Stimulated activated CD8-positive, alpha-beta memory T cell treated with anti-CD3 and anti-CD28 coated beads, Interleukin-12 subunit alpha, Interleukin-12 subunit beta, amount 100 ng/mL, for 24 hours (primary cell): ENCODE data around the gene ITGB1.
"Not testable (repeated sequence)": the region's sequence is repeated elsewhere in the genome, so short reads cannot be mapped to it uniquely, and the experiment has no call there.

Experiments
- DNase-seq: peaks from one replicate; pipeline ENCODE4 v3.0.0-alpha.2; 2020; ENCODE audit errors: extremely low read depth

Gene ITGB1

DNA sequence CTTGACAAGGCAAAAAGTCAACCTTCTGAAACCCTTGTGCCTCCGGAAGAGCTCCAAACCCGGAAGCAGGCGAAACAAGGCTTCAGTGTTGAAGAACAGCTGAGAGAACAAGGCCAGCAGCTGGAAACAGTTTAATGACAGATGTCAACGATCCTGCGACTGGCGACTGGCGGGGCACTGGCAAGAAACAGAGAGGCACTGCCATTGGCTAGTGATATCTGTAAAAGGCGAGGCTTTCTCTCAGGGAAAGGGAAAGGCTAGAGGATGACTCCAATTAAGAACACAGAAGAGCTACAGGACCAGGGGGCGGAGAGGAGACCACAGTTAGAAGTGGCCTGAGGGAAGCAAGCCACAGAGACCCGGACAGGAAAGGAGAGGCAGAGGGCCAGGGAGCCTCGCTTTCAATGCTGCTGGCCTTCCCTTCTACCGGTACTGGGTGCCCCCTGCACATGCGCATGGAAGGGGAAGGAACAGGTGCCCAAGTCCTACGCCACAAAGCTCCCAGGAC lies 19.4 kb downstream of the ITGB1 start:
- DNase-seq: no peak

DNA sequence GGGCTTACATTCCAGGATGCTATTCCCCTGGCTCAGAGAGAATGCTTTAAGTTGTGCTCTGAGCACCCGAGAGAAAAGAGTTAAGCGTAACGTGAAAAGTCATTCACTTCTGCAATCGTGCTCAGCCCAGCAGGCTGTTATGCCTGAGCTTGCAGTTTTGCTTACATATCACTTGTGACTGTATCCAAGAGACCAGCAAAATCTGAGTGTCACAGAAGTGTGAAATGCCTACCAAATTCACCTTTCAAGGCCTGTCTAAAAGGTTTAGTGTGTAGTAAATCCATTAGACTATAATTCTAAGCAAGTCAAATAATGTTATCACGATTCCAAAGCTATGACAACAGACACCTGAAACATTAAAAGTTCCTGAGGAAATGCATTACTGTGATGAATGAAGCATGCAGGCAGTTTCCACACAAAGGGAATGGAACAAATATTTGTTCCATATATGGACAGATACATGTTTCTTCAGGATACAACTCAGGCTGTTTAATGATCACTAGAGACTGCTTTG lies 20.1 kb downstream of the ITGB1 start:
- DNase-seq: no peak

DNA sequence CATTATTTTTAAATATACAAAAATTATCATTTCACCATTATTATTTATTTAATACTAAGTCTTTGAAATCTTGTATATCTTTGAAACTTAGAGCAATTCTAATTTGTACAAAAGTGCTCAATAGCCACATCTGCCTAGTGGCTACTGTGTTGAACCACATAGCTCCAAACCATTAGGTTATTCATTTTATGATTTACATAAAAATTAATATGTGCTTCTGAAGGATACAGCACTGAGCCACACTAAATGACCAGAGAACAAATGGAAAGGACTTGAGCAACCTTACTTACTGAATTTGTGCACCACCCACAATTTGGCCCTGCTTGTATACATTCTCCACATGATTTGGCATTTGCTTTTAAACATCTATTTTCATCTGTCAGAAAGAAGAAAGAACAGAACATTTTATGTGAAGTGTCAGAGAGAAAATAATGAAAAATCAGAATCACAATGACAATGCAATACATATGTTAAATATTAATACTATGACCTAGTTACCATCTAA lies 25.8 kb downstream of the ITGB1 start:
- DNase-seq: no peak

DNA sequence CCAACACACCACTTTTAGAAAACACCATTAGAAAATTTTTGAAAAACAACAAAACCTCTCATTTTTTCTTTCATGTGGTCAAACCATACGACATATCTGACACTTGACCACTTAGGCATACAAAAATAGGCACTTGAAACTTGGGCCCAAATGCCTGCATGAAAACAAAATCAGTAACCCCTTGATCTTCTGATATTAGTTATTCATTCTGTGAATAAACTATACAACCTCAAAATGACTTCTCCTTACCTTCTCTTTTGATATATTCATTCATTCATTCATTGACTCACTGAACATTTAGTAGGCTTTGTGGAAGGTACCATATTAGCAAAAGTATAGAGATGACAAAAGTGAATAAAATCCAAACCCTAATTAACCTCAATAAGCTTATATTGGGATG lies 26.4 kb downstream of the ITGB1 start:
- no peak for DNase-seq

DNA sequence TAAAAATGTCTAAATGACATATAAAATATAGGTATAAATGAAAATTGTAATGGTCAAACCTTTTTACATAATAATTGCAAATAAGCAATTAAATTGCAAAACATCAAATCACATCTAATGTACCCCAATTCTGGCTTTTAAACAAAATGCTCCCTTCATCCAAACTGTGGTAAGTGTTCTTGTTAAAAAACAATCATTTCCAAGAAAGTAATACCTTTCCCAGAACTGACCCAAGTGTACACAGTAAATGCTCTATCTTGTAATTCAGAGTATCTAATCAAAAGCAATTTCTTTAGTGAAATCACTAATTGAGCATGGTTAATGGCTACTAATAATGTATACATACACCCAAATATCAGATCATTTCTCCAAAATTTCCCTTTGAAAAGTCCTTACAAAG lies 28.0 kb downstream of the ITGB1 start:
- no peak for DNase-seq

DNA sequence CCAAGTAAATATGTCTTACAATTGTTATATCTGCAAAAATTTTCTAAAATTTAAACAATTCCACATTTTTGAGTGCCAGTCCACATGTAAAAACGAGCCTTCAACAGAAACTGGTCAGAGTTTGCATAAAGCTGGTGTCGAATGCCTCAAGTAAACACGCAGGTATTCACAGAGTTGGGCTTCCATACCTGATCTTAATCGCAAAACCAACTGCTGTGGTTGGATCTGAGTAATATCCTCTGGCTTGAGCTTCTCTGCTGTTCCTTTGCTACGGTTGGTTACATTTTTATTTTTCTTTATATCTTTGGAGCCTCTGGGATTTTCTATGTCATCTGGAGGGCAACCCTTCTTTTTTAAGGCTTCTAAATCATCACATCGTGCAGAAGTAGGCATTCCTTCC lies 28.4 kb downstream of the ITGB1 start:
- DNase-seq: no peak

DNA sequence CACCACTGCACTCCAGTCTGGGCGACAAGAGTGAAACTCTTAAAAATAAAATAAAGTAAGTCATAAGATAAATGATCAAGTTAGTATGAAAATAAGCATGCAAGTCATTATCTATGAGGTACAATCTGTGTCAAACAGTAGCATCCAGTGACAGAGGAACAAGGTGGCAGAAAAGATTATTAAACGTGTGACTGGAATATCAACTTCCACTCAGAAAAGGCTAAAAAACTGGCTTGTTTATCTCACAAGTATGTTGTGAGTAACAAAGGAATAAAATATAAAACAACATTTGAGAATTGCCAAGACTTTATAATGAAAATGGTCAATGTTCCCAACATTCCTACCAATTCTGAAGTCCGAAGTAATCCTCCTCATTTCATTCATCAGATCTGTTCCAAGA lies 30.3 kb downstream of the ITGB1 start:
- no peak for DNase-seq

DNA sequence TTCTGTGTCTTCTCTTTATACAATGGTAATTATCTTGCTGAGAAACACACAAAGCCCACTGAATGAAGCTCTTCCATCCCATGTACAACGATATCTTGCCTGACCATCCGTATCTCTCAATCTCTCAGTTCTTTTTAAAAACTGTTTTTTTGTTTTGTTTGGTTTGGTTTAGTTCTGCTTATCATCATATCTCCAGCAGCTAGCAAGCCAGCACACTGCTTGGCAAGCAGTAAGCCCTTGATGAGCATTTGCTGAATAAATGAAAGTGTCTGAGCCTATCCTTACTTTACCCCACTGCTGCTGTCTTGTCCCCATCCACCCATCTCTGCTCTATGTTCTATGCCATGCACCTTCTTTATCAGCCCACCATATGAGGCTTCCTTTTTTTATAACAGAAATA lies 34.2 kb downstream of the ITGB1 start:
- no peak for DNase-seq

DNA sequence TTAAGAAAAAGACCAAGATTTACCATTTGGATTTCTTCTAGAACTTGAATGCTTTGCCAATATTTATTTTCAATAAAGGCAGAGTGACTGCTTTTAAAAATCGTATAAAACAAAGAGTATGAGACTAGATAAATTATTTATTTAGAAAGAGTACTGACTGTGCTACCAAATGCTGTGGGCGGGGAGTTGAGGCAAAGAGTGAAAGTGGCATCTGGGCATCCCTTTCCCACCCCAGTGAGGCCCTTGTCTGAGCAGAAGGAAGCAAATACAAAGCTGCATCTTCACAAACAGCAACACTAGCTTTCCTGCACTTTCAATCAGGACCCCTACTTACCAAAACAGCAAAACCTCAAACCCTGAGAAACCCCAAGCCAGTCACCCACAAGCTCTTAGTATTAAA lies 34.9 kb downstream of the ITGB1 start:
- no peak for DNase-seq

DNA sequence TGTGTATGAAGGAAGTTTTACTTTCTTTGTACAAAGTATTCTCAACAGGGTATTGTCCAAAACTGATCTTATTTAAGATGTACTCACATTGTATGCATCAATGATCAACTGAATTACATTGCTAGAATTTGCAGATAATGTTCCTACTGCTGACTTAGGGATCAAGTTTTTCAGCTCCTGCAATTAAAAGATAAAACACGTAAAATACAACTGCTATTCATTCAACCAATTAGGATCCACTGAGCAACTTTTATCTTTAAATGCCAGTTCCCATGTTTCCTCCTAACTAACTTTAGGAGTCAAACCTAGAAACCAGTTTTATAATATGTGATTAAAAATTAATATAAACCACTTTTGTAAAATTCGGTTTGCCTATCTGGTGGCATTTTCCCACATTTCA lies 35.9 kb downstream of the ITGB1 start:
- DNase-seq: no peak

DNA sequence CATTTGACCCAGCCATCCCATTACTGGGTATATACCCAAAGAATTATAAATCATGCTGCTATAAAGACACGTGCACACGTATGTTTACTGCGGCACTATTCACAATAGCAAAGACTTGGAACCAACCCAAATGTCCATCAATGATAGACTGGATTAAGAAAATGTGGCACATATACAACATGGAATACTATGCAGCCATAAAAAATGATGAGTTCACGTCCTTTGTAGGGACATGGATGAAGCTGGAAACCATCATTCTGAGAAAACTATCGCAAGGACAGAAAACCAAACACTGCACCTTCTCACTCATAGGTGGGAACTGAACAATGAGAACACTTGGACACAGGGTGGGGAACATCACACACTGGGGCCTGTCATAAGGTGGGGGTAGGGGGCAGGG lies 40.2 kb downstream of the ITGB1 start:
- not testable (repeated sequence) for DNase-seq

DNA sequence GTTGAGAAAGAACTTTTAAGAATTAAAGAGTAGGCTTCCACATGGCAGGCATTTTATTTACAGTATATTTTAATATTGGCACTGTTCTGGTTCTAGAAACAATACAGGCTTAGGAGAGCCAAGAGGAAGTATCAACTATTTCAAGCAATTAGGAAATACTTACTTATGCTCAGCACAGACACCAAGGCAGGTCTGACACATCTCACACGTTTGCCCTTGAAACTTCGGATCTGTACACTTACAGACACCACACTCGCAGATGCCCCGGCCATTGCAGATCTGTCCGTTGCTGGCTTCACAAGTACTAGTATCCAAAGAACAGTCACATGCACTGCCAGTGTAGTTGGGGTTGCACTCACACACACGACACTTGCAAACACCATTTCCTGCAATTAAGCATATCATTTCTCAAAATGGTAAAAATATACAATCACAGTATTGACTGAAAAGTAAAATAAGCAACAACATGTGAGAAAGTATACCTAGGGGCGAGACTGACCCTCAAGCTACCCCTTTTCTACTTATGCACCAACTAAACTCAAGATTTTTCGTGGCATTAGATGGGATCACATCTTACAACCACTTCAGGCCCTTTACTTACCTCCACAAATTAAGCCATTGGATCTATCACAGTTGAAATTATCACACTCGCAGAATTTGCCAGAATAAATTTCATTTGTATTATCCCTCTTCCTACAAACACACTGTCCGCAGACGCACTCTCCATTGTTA lies 46.6 kb downstream of the ITGB1 start:
- no peak for DNase-seq

DNA sequence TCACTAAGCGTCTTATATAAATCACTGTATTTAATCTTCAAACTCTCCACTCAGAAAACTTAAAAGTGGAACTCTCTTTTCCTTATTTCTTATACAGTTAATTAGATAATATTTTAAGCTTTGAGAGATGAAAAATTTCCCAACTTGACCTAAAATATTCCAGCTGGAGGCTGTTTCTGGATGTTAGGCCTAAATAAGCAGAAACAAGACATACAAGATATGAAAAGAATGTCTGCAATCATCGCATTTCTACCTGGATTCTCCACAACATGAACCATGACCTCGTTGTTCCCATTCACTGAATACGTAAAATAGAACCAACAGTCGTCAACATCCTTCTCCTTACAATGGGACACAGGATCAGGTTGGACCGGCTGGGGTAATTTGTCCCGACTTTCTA lies 48.1 kb downstream of the ITGB1 start:
- DNase-seq: not testable (repeated sequence)

DNA sequence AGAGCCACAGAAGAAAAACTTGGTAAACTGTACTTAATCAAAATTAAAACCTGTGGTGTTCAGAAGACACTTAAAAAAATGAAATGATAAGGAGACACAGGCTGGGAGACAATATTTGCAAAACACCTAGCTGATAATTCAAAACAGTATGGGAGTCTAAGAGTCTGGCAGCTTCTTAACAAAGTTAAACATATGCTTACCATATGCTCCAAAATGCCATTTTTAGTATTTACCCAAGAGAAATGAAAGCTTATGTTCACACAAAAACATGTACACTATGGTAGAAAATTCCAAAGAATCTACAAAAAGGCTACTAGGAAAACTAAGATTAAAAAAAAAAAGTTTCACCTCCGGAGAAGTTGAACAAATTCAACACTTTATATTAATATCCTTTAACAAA lies 48.6 kb downstream of the ITGB1 start:
- no peak for DNase-seq

DNA sequence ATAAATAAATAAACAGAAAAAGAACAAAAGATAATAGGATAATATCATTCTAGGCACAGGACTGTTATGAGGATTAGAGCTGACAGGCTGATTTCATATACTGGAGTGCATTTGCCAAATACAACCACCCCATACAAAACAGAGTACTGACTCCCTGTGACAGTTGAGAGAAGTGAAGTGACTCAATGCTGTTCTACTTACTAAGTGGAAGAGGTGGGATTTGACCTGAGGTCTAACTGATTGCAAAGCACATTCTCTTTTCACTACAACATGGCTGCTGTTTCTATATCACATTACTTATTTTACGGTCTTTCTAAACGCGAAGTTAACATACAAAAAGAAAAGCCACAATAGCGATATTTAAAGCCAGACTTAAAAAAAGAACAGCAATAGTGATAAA lies 51.4 kb downstream of the ITGB1 start:
- no peak for DNase-seq

DNA sequence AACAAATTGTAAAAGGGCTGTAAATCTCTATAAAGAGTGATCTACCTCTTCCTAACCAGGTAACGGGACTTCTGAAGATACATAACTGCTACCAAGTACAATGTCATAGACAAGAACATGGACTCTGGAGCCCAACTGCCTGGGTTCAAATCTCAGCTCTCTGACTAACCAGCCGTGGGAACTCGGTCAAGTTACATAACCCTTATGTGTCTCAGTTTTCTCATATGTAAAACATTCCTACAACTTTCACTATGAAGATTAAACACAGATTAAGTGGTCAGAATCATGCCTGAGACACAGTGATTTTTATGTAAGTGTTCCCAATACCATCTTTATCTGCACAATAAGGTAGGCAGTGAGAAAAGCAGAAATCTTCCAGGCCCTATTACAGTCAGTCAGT lies 52.6 kb downstream of the ITGB1 start:
- DNase-seq: no peak

DNA sequence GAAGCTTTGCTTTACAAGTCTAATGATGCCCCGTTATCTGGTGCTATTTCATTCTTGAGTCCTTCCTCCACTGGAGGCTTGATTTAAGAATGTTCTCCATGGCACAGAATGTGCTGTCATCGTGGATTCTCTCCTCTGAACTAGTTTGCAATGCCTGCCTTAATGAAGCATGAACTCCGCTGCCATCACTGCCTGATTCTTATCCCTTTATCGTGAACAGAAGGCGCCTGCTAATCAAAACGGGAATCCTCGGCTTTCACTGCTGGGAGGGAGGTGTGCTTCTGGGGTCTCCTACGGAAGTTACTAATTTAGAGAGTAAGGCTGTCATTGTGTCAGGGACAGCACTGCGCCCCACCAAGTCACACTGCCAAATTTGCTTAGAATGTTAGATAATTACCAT lies 56.2 kb downstream of the ITGB1 start:
- DNase-seq: no peak

DNA sequence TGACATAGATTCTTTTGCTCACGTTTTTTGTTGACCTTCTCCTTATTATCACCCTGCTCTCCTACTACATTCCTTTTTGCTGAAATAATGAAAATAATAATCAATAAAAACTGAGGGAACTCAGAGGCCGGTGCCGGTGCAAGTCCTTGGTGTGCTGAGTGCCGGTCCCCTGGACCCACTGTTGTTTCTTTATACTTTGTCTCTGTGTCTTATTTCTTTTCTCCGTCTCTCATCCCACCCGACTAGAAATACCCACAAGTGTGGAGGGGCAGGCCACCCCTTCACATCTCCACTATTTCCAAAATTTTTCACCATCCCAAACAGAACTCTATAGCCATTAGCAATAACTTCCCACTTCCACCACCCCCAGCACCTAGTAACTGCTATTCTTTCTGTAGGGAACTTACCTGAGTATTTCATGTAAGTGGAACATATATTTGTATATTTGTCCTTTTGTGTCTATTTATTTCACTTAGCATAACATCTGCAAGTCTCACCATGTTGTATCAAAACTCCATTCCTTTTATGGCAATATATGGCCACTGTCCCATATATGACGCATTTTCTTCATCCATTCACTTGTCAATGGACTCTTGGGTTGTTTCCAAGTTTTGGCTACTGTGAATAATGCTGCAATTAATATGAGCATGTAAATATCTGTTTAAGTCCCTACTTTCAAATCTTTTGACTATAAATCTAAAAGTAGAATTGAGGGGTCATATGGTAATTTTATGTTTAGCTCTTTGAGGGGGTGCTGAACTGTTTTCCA lies 62.6 kb downstream of the ITGB1 start:
- DNase-seq: not testable (repeated sequence)

DNA sequence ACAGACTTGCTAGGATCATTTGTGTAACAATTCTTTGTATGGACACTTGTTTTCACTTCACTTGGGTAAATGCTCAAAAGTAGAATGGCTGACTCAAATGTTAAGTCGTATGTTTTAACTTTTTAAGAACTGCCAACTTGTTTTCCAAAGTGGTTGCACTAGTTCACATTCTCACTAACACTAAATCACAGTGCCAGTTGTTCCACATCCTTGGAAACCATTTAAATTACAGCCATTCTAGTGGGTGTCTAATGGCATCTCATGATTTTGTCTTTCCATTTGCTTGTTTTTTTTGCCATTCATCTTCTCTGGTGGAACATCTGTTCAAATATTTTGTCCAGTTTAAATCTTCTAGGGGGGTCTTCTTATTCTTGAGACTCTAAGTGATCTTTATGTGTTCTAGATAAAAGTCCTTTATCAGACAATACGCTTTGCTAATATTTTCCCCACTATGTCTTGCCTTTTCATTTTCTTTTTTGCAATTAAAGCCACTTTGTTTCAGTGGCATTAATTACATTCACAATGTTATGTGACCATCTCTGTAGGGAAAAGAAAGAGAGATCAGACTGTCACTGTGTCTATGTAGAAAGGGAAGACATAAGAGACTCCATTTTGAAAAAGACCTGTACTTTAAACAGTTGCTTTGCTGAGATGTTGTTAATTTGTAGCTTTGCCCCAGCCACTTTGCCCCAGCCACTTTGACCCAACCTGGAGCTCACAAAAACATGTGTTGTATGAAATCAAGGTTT lies 63.9 kb downstream of the ITGB1 start:
- no peak for DNase-seq

DNA sequence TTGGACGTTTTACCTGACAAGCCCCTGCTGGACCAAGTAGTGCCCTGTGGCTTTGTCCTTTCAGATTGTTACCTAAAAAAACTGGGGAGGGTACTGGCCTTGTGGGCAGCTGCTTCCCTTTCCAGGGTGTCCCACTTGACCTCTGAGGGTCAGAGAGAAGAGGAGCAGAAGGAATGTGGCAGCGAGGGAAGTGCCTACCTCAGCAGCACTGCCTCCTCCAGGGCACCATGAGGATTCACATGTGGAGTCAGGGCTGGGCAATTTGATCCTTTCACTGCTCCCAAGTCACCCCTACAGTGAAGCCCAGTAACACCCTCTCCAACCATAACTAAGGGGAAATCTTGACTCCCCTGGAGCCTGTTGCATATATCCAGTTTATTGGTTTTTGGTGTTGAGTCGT lies 64.6 kb downstream of the ITGB1 start:
- no peak for DNase-seq

DNA sequence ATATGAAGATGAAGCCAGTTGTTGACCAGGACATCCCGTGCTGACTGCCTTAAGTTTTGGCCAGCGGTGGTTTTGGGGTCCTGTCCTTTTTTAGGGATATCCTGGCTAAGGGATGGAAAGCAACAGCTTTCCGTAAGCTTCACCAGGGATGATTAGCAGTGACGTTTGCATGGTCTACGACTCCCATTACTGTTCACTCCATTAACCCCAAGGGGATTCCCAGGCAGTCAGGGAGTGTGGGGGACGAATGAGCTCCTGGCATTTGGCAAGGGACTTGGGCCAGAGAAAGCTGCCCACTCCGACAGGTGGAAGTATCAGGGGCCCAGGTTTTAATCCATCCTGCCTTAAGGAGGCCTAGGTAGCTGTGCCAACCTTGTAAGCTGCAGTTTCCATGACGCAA lies 66.8 kb downstream of the ITGB1 start:
- DNase-seq: no peak

DNA sequence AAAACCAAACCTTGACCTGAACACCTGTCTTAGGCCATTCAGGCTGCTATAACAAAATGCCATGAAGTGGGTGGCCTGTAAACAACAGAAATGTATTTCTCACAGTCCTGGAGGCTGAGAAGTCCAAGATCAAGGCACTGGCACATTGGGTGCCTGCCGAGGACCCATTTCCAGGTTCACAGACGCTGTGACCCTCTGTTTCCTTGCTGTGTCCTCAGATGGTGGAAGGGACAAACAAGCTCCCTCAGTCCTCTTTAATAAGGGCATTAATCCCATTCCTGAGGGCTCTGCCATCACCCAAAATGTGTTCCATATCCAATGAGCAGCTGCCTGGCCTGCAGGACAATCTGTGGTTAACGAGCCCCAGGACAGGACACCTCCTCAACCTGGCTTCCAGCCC lies 67.6 kb downstream of the ITGB1 start:
- DNase-seq: no peak
